CD4-positive, alpha-beta memory T cell (primary cell): Measurements from ENCODE around the gene HSD17B14. TPM values are rescaled to one million over a fixed set of nuclear protein-coding genes. Genes with fewer than 3 reads are reported as not detected.
"Not testable (repeated sequence)": the region's sequence is repeated elsewhere in the genome, so short reads cannot be mapped to it uniquely, and the experiment has no call there.

Experiments
- CTCF ChIA-PET: fragments of 350-600 bp; sonication (Branson Sonifier 250); formaldehyde crosslinking; loops from one replicate; lab custom pipeline; 2021; ENCODE audit warnings: inconsistent platforms; ENCODE audit not compliant: partially characterized antibody; lab: Charles Lee
- POLR2A ChIA-PET: fragments of 350-600 bp; sonication (Branson Sonifier 250); formaldehyde crosslinking; loops from one replicate; lab custom pipeline; 2021; ENCODE audit not compliant: partially characterized antibody; lab: Charles Lee
- DNase-seq, 5 donors: peaks; one replicate each; pipeline versions ENCODE4 v3.0.0 to v3.0.0-alpha.2; 2020 to 2022; ENCODE audit warnings: mixed read lengths in 1 of 5
- H3K27ac ChIP-seq: one replicate; pipeline ENCODE4 v1.7.0; 2013; ENCODE audit warnings: low read depth, low read length
- H3K27me3 ChIP-seq: 2 replicates; pipeline ENCODE4 v1.7.0; 2013; ENCODE audit warnings: mild to moderate bottlenecking, low read length, moderate library complexity; ENCODE audit not compliant: insufficient read depth
- H3K36me3 ChIP-seq: 2 replicates; pipeline ENCODE4 v1.7.0; 2013; ENCODE audit warnings: mild to moderate bottlenecking, low read length, moderate library complexity; ENCODE audit not compliant: insufficient read depth
- H3K4me1 ChIP-seq: 2 replicates; pipeline ENCODE4 v1.7.0; 2013; ENCODE audit warnings: mild to moderate bottlenecking, low read length, moderate library complexity; ENCODE audit not compliant: insufficient read depth
- H3K4me3 ChIP-seq, 2 donors: one replicate each; pipeline ENCODE4 v1.7.0; 2013; ENCODE audit warnings: low read length in 2 of 2, mild to moderate bottlenecking in 1 of 2
- H3K9me3 ChIP-seq, 2 donors: one replicate each; pipeline ENCODE4 v1.7.0; 2013; ENCODE audit warnings: low read length in 2 of 2, control low read depth in 1 of 2; ENCODE audit not compliant: control insufficient read depth in 1 of 2
- H3K27ac Mint-ChIP-seq, 7 donors: one replicate each; pipeline ENCODE4 v1.8.0; 2020 to 2021; ENCODE audit warnings: mixed read lengths in 7 of 7, mild to moderate bottlenecking in 6 of 7, inconsistent platforms in 3 of 7, moderate library complexity in 3 of 7
- H3K27me3 Mint-ChIP-seq, 2 donors: one replicate each; pipeline ENCODE4 v1.8.0; 2020 to 2021; ENCODE audit warnings: mixed read lengths in 2 of 2
- H3K36me3 Mint-ChIP-seq, 2 donors: one replicate each; pipeline ENCODE4 v1.8.0; 2020 to 2021; ENCODE audit warnings: mixed read lengths in 2 of 2, inconsistent platforms in 1 of 2, mild to moderate bottlenecking in 1 of 2
- H3K4me1 Mint-ChIP-seq, 4 donors: one replicate each; pipeline ENCODE4 v1.8.0; 2020 to 2021; ENCODE audit warnings: mixed read lengths in 4 of 4, mild to moderate bottlenecking in 1 of 4
- H3K4me3 Mint-ChIP-seq, 8 donors: one replicate each; pipeline ENCODE4 v1.8.0; 2020 to 2021; ENCODE audit warnings: mixed read lengths in 8 of 8, mild to moderate bottlenecking in 7 of 8, moderate library complexity in 6 of 8, inconsistent platforms in 3 of 8
- H3K9me3 Mint-ChIP-seq, 8 donors: one replicate each; pipeline ENCODE4 v1.8.0; 2020 to 2021; ENCODE audit warnings: mixed read lengths in 8 of 8, mild to moderate bottlenecking in 5 of 8, inconsistent platforms in 3 of 8, moderate library complexity in 1 of 8
- intact Hi-C: fragments of 100-400 bp; cut with micrococcal nuclease; formaldehyde crosslinking; loops from one replicate; pipeline ENCODE4 v1.15.1; 2023
- polyA plus RNA-seq, 2 donors: library from polyadenylated mRNA; unstranded; fragments of 300-500 nt; fragmentation: Illumina TruSeq; gene quantifications; one replicate each; pipeline ENCODE4 v1.2.3, GENCODE V29; 2021
- total RNA-seq, 2 experiments: library from RNA; stranded (reverse); gene quantifications; one replicate each; pipeline ENCODE4 v1.2.3, GENCODE V29; 2021

The HSD17B14 gene
- total and polyA plus RNA-seq, 4 experiments from 2014 or later: 0.32 to 1.1 (median 0.55) TPM

- Histone ChIP-seq H3K4me1 (peaks cover 35% of the 10 kb centered on the region), H3K27me3 (no peaks in the 10 kb centered on the region), H3K27ac (no peak overlapping the region), H3K9me3 (no peaks in the 10 kb centered on the region), H3K4me3 (no peak overlapping the region), H3K36me3 (peaks cover 8% of the 10 kb centered on the region)
- Mint-ChIP-seq H3K4me3 (peak overlapping the region in 4 of 8 donors; percentile 6 to 46 (median 19)), H3K27ac (peak overlapping the region in 6 of 7 donors; percentile 38 to 99 (median 80)), H3K9me3 (peaks cover 0 to 17% (median 0%) of the 10 kb centered on the region in 8 donors), H3K27me3 (no peaks in the 10 kb centered on the region), H3K36me3 (peaks cover 28 to 52% of the 10 kb centered on the region in 2 donors), H3K4me1 (peaks cover 22 to 48% (median 34%) of the 10 kb centered on the region in 4 donors)
- POLR2A ChIA-PET: interaction anchor here (0.6 to 1.5 kb wide), 2 partner anchors 31 to 87 kb away, joined by 3 to 5 read pairs; no protein-coding TSS in a partner anchor
- intact Hi-C loops: no loop called here
- peak in 4 of 5 donors; percentile 38 to 46 (median 41) for DNase-seq
- CTCF ChIA-PET: interaction anchor here (0.7 to 1.2 kb wide), 3 partner anchors 42 to 361 kb away, joined by 3 to 4 read pairs (median 4); partner anchors contain the start of genes GYS1 and RUVBL2
These were observed 42.1 kb upstream of the HSD17B14 start for GRCh38 chr19:48878196-48879024.

GRCh38 chr19:48877855-48878195 lies 41.5 kb upstream of the HSD17B14 start:
- H3K27me3 Mint-ChIP-seq: no peaks in the 10 kb centered on the region
- peaks cover 27 to 51% (median 38%) of the 10 kb centered on the region in 4 donors for H3K4me1 Mint-ChIP-seq
- intact Hi-C loops: no loop called here
- H3K27me3 ChIP-seq: no peaks in the 10 kb centered on the region
- peak overlapping the region in 3 of 8 donors; percentile 35 to 46 (median 41) for H3K4me3 Mint-ChIP-seq
- peak in 2 of 5 donors; percentile 38 to 39 for DNase-seq
- H3K27ac ChIP-seq: no peak overlapping the region
- H3K9me3 Mint-ChIP-seq: peaks cover 0 to 17% (median 0%) of the 10 kb centered on the region in 8 donors
- no peaks in the 10 kb centered on the region for H3K9me3 ChIP-seq
- H3K4me1 ChIP-seq: peaks cover 38% of the 10 kb centered on the region
- H3K36me3 Mint-ChIP-seq: peaks cover 34 to 56% of the 10 kb centered on the region in 2 donors
- ChIA-PET POLR2A (interaction anchor here (1.5 kb wide), 1 partner anchor 88 kb away, joined by 5 read pairs; no protein-coding TSS in a partner anchor), CTCF (no interaction called here)
- H3K36me3 ChIP-seq: peaks cover 8% of the 10 kb centered on the region
- peak overlapping the region in 6 of 7 donors; percentile 9 to 99 (median 78) for H3K27ac Mint-ChIP-seq
- no peak overlapping the region for H3K4me3 ChIP-seq

- intact Hi-C loops, H3K27me3 ChIP-seq, H3K9me3 ChIP-seq, H3K36me3 ChIP-seq, H3K27me3 Mint-ChIP-seq, H3K4me3 ChIP-seq: not testable (repeated sequence)
- Histone ChIP-seq H3K27ac (peak overlapping the region; percentile 100), H3K4me1 (peaks cover 38% of the 10 kb centered on the region)
- Mint-ChIP-seq H3K9me3 (peaks cover 0 to 19% (median 0%) of the 10 kb centered on the region in 8 donors), H3K36me3 (peaks cover 34 to 63% of the 10 kb centered on the region in 2 donors), H3K27ac (peak overlapping the region; percentile 90 to 100 (median 100)), H3K4me1 (peaks cover 29 to 61% (median 40%) of the 10 kb centered on the region in 4 donors), H3K4me3 (peak overlapping the region; percentile 23 to 99 (median 55))
- peak; percentile 35 to 76 (median 49) for DNase-seq
- POLR2A ChIA-PET: interaction anchor here (0.6 to 6.6 kb wide), 20 partner anchors 10 to 764 kb away, joined by 3 to 134 read pairs (median 7); partner anchors contain the start of genes BAX, CA11, FTL and GYS1
- CTCF ChIA-PET: interaction anchor here (0.5 to 2.8 kb wide), 3 partner anchors 34 to 221 kb away, joined by 3 to 18 read pairs (median 4); no protein-coding TSS in a partner anchor
These were observed 40.0 kb upstream of the HSD17B14 start for GRCh38 chr19:48876043-48876981.

GRCh38 chr19:48874303-48875135 lies 38.2 kb upstream of the HSD17B14 start:
- H3K4me3 ChIP-seq: peak overlapping the region in 1 of 2 donors; percentile 39
- Mint-ChIP-seq H3K4me3 (peak overlapping the region; percentile 95 to 100 (median 99)), H3K27me3 (peaks cover 0 to 4% of the 10 kb centered on the region in 2 donors), H3K9me3 (peaks cover 0 to 12% (median 0%) of the 10 kb centered on the region in 8 donors), H3K36me3 (peaks cover 34 to 60% of the 10 kb centered on the region in 2 donors), H3K27ac (peak overlapping the region; percentile 99 to 100 (median 100)), H3K4me1 (peaks cover 29 to 61% (median 39%) of the 10 kb centered on the region in 4 donors)
- intact Hi-C loops: loop anchor here (1.0 to 2.0 kb wide), 3 partner anchors 26 to 91 kb away; partner anchors contain the start of genes DHDH, FTL and NUCB1
- CTCF ChIA-PET: interaction anchor here (0.6 to 2.8 kb wide), 6 partner anchors 26 to 119 kb away, joined by 3 to 18 read pairs (median 5); partner anchors contain the start of genes GYS1, NUCB1 and RUVBL2
- POLR2A ChIA-PET: interaction anchor here (0.5 to 6.6 kb wide), 24 partner anchors 7 to 995 kb away, joined by 3 to 134 read pairs (median 7); partner anchors contain the start of genes BAX, DHDH, FTL and GYS1
- peaks cover 8% of the 10 kb centered on the region for H3K36me3 ChIP-seq
- no peaks in the 10 kb centered on the region for H3K27me3 ChIP-seq
- H3K27ac ChIP-seq: peak overlapping the region; percentile 100
- peaks cover 38% of the 10 kb centered on the region for H3K4me1 ChIP-seq
- peak in 3 of 5 donors; percentile 33 to 51 (median 48) for DNase-seq
- H3K9me3 ChIP-seq: no peaks in the 10 kb centered on the region

- peak overlapping the region; percentile 95 to 100 (median 99) for H3K4me3 Mint-ChIP-seq
- Histone ChIP-seq H3K27ac (peak overlapping the region; percentile 100), H3K36me3 (peaks cover 8% of the 10 kb centered on the region), H3K27me3 (no peaks in the 10 kb centered on the region), H3K4me1 (peaks cover 36% of the 10 kb centered on the region), H3K4me3 (peak overlapping the region; percentile 52 to 99), H3K9me3 (no peaks in the 10 kb centered on the region)
- H3K27ac Mint-ChIP-seq: peak overlapping the region; percentile 99 to 100 (median 100)
- peaks cover 0 to 4% of the 10 kb centered on the region in 2 donors for H3K27me3 Mint-ChIP-seq
- ChIA-PET CTCF (interaction anchor here (0.6 to 2.8 kb wide), 6 partner anchors 32 to 120 kb away, joined by 3 to 18 read pairs (median 5); partner anchors contain the start of genes GYS1 and RUVBL2), POLR2A (interaction anchor here (1.1 to 6.6 kb wide), 20 partner anchors 8 to 996 kb away, joined by 3 to 134 read pairs (median 6); partner anchors contain the start of genes BAX, DHDH, FTL and GYS1)
- H3K9me3 Mint-ChIP-seq: peaks cover 0 to 11% (median 0%) of the 10 kb centered on the region in 8 donors
- H3K4me1 Mint-ChIP-seq: peaks cover 28 to 59% (median 38%) of the 10 kb centered on the region in 4 donors
- intact Hi-C loops: loop anchor here (2.0 kb wide), 2 partner anchors 59 to 803 kb away; partner anchors contain the start of genes DHDH and PRMT1
- peaks cover 34 to 58% of the 10 kb centered on the region in 2 donors for H3K36me3 Mint-ChIP-seq
- DNase-seq: peak in 4 of 5 donors; percentile 35 to 47 (median 40)
These were observed 37.4 kb upstream of the HSD17B14 start for GRCh38 chr19:48873476-48874302.
